ENCODE results near the gene NABP1. TPM values are rescaled to one million over a fixed set of nuclear protein-coding genes. Genes with fewer than 3 reads are reported as not detected.

Gene NABP1
- total and polyA plus RNA-seq, 2 experiments from 2014 or later = 121 to 148 TPM

DNA sequence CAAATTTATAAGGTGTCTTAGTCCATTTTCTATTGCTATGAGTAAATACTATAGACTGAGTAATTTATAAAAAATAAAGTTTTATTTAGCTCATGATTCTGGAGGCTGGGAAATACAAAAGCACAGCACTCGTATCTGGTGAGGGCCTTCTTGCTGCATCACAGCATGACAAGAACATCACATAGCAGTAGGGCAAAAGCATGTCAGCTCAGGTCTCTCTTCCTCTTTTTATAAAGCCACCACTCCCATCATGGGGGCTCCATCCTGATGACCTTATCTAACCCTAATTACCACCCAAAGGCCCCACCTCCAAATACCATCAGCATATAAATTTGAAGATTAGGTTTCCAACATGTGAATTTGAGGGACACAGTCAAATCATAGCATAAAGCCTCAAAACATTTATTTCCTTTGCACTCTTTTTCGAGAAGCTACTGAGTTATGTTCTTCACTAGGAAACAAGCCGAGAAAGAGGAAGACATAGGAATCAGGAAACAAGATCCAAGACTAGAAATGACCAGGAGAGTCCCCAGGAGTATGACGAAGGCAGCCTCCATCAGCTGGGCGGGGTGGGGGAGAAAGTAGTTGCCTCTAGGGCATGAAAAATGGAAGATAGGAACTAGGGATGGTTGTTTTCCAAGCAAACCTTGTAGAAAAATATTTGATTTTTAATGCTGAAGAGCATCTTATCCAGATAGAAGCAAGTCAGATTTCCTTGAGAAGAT, 24.1 kb upstream of the NABP1 start:
- DNase-seq = no peak
- no peak overlapping the region for H3K4me2 ChIP-seq (ENCODE audit: unreplicated experiment)
- H3K79me2 ChIP-seq (ENCODE audit: insufficient read depth) = no peaks in the 10 kb centered on the region
- WGBS, 2 experiments (ENCODE audit: low coverage in 1 of 2, low lambda C conversion rate in 2 of 2, missing lambda C conversion rate in 2 of 2) = 92 to 95% methylated on average over 5 of the region's 5 CpGs
- in situ Hi-C loops (cut with MboI) = no loop called here
- peaks cover 30% of the 10 kb centered on the region for H3F3A ChIP-seq (ENCODE audit: insufficient read depth)
- no peak overlapping the region for H3K9ac ChIP-seq
- no peak overlapping the region for H2AFZ ChIP-seq
- no peaks in the 10 kb centered on the region for H3K36me3 ChIP-seq (ENCODE audit: low read depth)
- H3K27me3 ChIP-seq (replicated peaks; ENCODE audit: insufficient read depth) = no peaks in the 10 kb centered on the region
- TF ChIP-seq EZH2phosphoT487 (IDR thresholded peaks at IDR 0.05; ENCODE audit: insufficient read depth, low read depth) = no peak
- TF ChIP-seq EZH2 (IDR thresholded peaks at IDR 0.05; ENCODE audit: insufficient read depth, poor library complexity, severe bottlenecking) = no peak
- H4K20me1 ChIP-seq (ENCODE audit: insufficient read depth) = no peaks in the 10 kb centered on the region
- H3K4me1 ChIP-seq (ENCODE audit: insufficient read depth) = peaks cover 34% of the 10 kb centered on the region
- no peaks in the 10 kb centered on the region for H3K9me2 ChIP-seq (ENCODE audit: insufficient read depth)
- H3K4me3 ChIP-seq = no peak overlapping the region
- H3K9me3 ChIP-seq (ENCODE audit: low read depth) = no peaks in the 10 kb centered on the region
- no peak overlapping the region for H3K27ac ChIP-seq

DNA sequence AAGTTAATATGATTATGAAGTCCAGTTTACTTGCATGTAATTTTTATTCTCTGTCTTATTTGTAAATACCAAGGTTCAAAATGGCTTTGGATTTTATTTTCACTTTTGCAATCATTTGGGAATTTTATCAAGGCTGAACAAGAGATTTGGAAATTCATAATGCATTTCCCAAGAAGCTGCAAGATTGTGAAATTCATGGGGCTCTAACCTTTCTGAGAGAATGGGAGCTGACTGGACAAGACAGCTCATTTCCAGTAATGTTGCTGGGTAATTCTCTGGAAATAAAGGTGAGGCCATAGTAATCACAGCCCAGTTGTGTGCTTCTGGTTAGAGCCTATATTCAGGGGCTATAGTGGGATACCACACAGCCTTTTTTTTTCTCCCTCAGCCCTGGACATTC, 21.5 kb upstream of the NABP1 start:
- Histone ChIP-seq H3K9me2 (ENCODE audit: insufficient read depth) (no peaks in the 10 kb centered on the region), H3K4me2 (ENCODE audit: unreplicated experiment) (peak overlapping the region; percentile 19), H3K9me3 (ENCODE audit: low read depth) (no peaks in the 10 kb centered on the region), H3K27ac (peak overlapping the region; percentile 80), H3K4me1 (ENCODE audit: insufficient read depth) (peaks cover 36% of the 10 kb centered on the region), H3K4me3 (no peak overlapping the region), H3K27me3 (replicated peaks; ENCODE audit: insufficient read depth) (no peaks in the 10 kb centered on the region), H4K20me1 (ENCODE audit: insufficient read depth) (no peaks in the 10 kb centered on the region), H3F3A (ENCODE audit: insufficient read depth) (peaks cover 38% of the 10 kb centered on the region), H3K36me3 (ENCODE audit: low read depth) (no peaks in the 10 kb centered on the region), H3K79me2 (ENCODE audit: insufficient read depth) (no peaks in the 10 kb centered on the region), H3K9ac (peak overlapping the region; percentile 13; the same call in 1 of the 2 replicates), H2AFZ (peak overlapping the region; percentile 40; the same call in 1 of the 2 replicates)
- DNase-seq = peak; percentile 89
- TF ChIP-seq EZH2phosphoT487 (IDR thresholded peaks at IDR 0.05; ENCODE audit: insufficient read depth, low read depth) = no peak
- TF ChIP-seq EZH2 (IDR thresholded peaks at IDR 0.05; ENCODE audit: insufficient read depth, poor library complexity, severe bottlenecking) = no peak
- in situ Hi-C loops (cut with MboI) = no loop called here

DNA sequence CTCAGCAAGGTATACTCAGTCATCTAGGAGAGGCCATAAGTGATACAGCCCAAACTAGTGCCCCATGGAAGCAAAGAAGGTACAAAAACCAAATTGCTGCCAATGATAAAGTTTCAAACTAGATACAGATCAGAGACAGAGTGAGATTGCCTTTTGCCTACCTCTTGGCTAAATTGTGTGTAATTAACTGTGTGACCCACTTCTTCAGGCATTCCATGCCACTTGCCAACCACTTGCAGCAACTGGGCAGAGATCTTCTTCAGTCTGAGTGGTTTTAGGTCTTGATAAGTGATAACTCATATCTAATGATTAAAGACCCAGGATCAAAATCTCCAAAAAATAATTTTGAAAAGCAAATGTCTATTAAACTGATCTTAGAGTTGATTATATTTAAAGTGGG, 21.1 kb upstream of the NABP1 start:
- H3K4me3 ChIP-seq = no peak overlapping the region
- TF ChIP-seq EZH2phosphoT487 (IDR thresholded peaks at IDR 0.05; ENCODE audit: insufficient read depth, low read depth) = no peak
- TF ChIP-seq EZH2 (IDR thresholded peaks at IDR 0.05; ENCODE audit: insufficient read depth, poor library complexity, severe bottlenecking) = no peak
- no peaks in the 10 kb centered on the region for H3K9me2 ChIP-seq (ENCODE audit: insufficient read depth)
- H4K20me1 ChIP-seq (ENCODE audit: insufficient read depth) = no peaks in the 10 kb centered on the region
- peaks cover 36% of the 10 kb centered on the region for H3K4me1 ChIP-seq (ENCODE audit: insufficient read depth)
- in situ Hi-C loops (cut with MboI) = no loop called here
- peak overlapping the region; percentile 19 for H3K4me2 ChIP-seq (ENCODE audit: unreplicated experiment)
- no peak for DNase-seq
- no peaks in the 10 kb centered on the region for H3K79me2 ChIP-seq (ENCODE audit: insufficient read depth)
- H3F3A ChIP-seq (ENCODE audit: insufficient read depth) = peaks cover 38% of the 10 kb centered on the region
- no peak overlapping the region for H2AFZ ChIP-seq
- no peaks in the 10 kb centered on the region for H3K27me3 ChIP-seq (replicated peaks; ENCODE audit: insufficient read depth)
- no peaks in the 10 kb centered on the region for H3K9me3 ChIP-seq (ENCODE audit: low read depth)
- peak overlapping the region; percentile 13; the same call in 1 of the 2 replicates for H3K9ac ChIP-seq
- H3K27ac ChIP-seq = peak overlapping the region; percentile 80
- H3K36me3 ChIP-seq (ENCODE audit: low read depth) = no peaks in the 10 kb centered on the region

DNA sequence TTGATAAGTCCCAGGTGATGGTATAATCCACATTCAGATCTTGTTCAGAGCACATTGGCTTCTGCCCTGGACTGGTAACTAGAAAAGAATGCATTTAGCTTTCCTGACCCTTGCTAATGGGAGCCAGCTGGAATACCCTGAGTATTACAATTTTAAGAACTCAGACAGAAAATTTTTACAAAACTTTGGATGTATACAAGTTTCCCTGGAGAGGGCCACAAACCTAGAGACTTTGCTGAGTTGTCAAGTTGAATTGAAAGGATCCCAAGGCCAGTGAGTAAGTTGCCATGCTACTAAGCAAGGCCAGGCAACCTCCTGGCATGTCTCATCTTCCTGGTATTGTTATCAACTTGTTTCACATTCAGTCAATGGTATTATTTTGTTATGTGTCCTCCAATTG, 20.0 kb upstream of the NABP1 start:
- Histone ChIP-seq H2AFZ (no peak overlapping the region), H3K36me3 (ENCODE audit: low read depth) (no peaks in the 10 kb centered on the region), H3K9me3 (ENCODE audit: low read depth) (no peaks in the 10 kb centered on the region), H3K9ac (peak overlapping the region; percentile 20; the same call in 1 of the 2 replicates), H3K79me2 (ENCODE audit: insufficient read depth) (no peaks in the 10 kb centered on the region), H3K4me2 (ENCODE audit: unreplicated experiment) (peak overlapping the region; percentile 52), H3K4me3 (no peak overlapping the region), H3K4me1 (ENCODE audit: insufficient read depth) (peaks cover 36% of the 10 kb centered on the region), H3K9me2 (ENCODE audit: insufficient read depth) (no peaks in the 10 kb centered on the region), H3K27me3 (replicated peaks; ENCODE audit: insufficient read depth) (no peaks in the 10 kb centered on the region), H3F3A (ENCODE audit: insufficient read depth) (peaks cover 38% of the 10 kb centered on the region), H3K27ac (peak overlapping the region; percentile 80), H4K20me1 (ENCODE audit: insufficient read depth) (no peaks in the 10 kb centered on the region)
- peak; percentile 92 for DNase-seq
- TF ChIP-seq EZH2phosphoT487 (IDR thresholded peaks at IDR 0.05; ENCODE audit: insufficient read depth, low read depth) (no peak), EZH2 (IDR thresholded peaks at IDR 0.05; ENCODE audit: insufficient read depth, poor library complexity, severe bottlenecking) (no peak)
- in situ Hi-C loops (cut with MboI) = no loop called here

DNA sequence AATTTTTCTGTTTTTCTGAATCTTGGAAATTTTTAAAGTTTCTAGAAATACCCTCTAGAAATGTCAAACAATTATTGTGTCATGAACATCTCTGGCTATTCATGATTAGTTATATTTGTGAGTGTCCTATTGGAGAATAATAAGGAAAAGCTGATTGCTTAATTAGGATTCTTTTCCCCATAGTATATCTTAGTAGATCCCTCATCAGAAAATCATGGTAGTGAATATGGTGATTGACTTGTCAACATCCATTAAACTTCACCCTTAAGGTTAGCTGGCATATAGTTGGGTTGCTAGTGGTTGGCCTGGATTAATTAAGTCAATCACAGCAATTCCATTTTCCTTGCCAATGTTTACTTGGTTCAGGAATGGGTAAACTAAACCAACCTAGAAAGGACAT, 18.7 kb upstream of the NABP1 start:
- TF ChIP-seq EZH2 (IDR thresholded peaks at IDR 0.05; ENCODE audit: insufficient read depth, poor library complexity, severe bottlenecking) (no peak), EZH2phosphoT487 (IDR thresholded peaks at IDR 0.05; ENCODE audit: insufficient read depth, low read depth) (no peak)
- Histone ChIP-seq H3F3A (ENCODE audit: insufficient read depth) (peaks cover 38% of the 10 kb centered on the region), H3K79me2 (ENCODE audit: insufficient read depth) (no peaks in the 10 kb centered on the region), H3K9me3 (ENCODE audit: low read depth) (no peaks in the 10 kb centered on the region), H3K4me3 (no peak overlapping the region), H3K27ac (peak overlapping the region; percentile 80; the same call in 1 of the 2 replicates), H3K4me2 (ENCODE audit: unreplicated experiment) (no peak overlapping the region), H3K36me3 (ENCODE audit: low read depth) (no peaks in the 10 kb centered on the region), H4K20me1 (ENCODE audit: insufficient read depth) (no peaks in the 10 kb centered on the region), H2AFZ (no peak overlapping the region), H3K9me2 (ENCODE audit: insufficient read depth) (no peaks in the 10 kb centered on the region), H3K27me3 (replicated peaks; ENCODE audit: insufficient read depth) (no peaks in the 10 kb centered on the region), H3K4me1 (ENCODE audit: insufficient read depth) (peaks cover 36% of the 10 kb centered on the region), H3K9ac (no peak overlapping the region)
- in situ Hi-C loops (cut with MboI) = no loop called here
- no peak for DNase-seq
